ENCODE results near the gene MEX3A.

GRCh38 chr1:156074661-156075060, 7.6 kb downstream of the MEX3A start:
- TF ChIP-seq CTCF (IDR thresholded peaks at IDR 0.05) (no peak), POLR2AphosphoS5 (IDR thresholded peaks at IDR 0.05) (no peak)

Measured in sigmoid colon (tissue), 4 donors.